ENCODE measurements around the gene HNRNPA0. TPM values are rescaled to one million over a fixed set of nuclear protein-coding genes. Genes with fewer than 3 reads are reported as not detected.

Gene HNRNPA0
- total and polyA plus RNA-seq, 2 of the 8 experiments (the other 6 are each of a cell fraction or from before 2014, with no cell fraction given), result 22.0 to 71.3 TPM

DNA sequence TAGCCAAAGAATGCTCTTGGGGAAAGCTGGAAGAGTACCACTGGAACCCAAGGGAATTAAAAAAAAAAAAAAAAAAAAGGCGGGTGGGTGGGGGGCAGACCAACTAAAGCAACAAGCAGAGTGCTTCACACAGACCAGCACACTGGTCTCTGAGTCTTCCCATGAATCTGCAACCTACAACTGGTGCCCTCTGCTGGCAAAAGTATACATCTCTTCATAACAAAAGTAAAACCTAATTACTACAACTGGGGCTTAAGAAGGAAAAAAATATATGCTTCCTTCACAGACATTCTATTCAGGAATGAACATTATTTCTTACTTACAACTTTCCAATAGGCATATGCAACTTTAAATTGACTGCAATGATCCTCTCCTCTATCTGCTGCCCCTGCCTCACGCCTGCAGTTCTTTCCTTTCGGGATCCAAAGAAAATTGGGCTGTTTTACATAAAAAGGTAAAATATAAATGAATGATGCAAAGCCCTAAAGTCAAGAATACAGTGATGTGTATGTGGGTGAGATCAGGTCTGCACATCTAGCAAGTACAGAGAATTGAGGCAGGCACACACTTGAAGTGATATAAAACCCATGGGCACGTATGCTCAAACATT lies 11.0 kb downstream of the HNRNPA0 start:
- Histone ChIP-seq H2BK12ac (ENCODE audit: low read depth, low read length) (no peak overlapping the region), H2BK5ac (ENCODE audit: low read depth, low read length) (no peak overlapping the region), H3K4ac (replicated peaks; ENCODE audit: insufficient read length, low read depth, low read length) (no peak overlapping the region), H3K27me3 (replicated peaks in 1 of 4; ENCODE audit: control insufficient read depth in 3 of 4, extremely low read depth in 1 of 4, insufficient read depth in 3 of 4, low read length in 3 of 4) (peaks cover 0 to 1% (median 0%) of the 10 kb centered on the region in 4 experiments; a peak in 1 of 7 replicates), H4K5ac (ENCODE audit: insufficient read length, low read depth, low read length) (no peak overlapping the region), H2BK20ac (ENCODE audit: low read length) (no peak overlapping the region), H2BK120ac (replicated peaks; ENCODE audit: low read depth, low read length) (no peak overlapping the region), H4K8ac (ENCODE audit: extremely low read depth, insufficient read depth, low read length) (no peak overlapping the region), H3K36me3 (ENCODE audit: control insufficient read depth in 2 of 4, insufficient read depth in 4 of 4, low read length in 3 of 4) (no peaks in the 10 kb centered on the region), H3K27ac (ENCODE audit: low read depth, low read length) (no peak overlapping the region), H3K79me1 (ENCODE audit: low read depth, low read length) (no peaks in the 10 kb centered on the region), H3K4me1 (replicated peaks in 1 of 4; ENCODE audit: control insufficient read depth in 3 of 4, insufficient read depth in 4 of 4, low read length in 3 of 4) (no peaks in the 10 kb centered on the region), H4K20me1 (replicated peaks in 1 of 2; ENCODE audit: control insufficient read depth in 1 of 2, insufficient read depth in 2 of 2, low read length in 2 of 2) (peaks cover 2 to 3% of the 10 kb centered on the region in 2 experiments), H2AK5ac (ENCODE audit: low read depth, low read length) (no peak overlapping the region), H3K23ac (ENCODE audit: insufficient read length) (no peak overlapping the region), H3K56ac (replicated peaks; ENCODE audit: insufficient read length, low read depth, low read length) (no peak overlapping the region), H3K79me2 (ENCODE audit: control insufficient read depth in 1 of 2, insufficient read depth in 2 of 2, low read length in 2 of 2) (no peaks in the 10 kb centered on the region), H3K9me3 (ENCODE audit: insufficient read depth in 2 of 2, low read depth in 1 of 2, low read length in 1 of 2) (no peaks in the 10 kb centered on the region), H4K91ac (replicated peaks; ENCODE audit: insufficient read length, low read length) (no peak overlapping the region), H3K23me2 (ENCODE audit: low read depth, low read length) (no peaks in the 10 kb centered on the region; the same call in 1 of the 2 replicates), H3K9ac (replicated peaks in 1 of 4; ENCODE audit: extremely low read depth in 1 of 4, low read depth in 3 of 4, low read length in 3 of 4) (no peak overlapping the region), H3K14ac (ENCODE audit: insufficient read length) (no peak overlapping the region), H3K4me2 (ENCODE audit: insufficient read depth in 1 of 2, low read depth in 2 of 2, low read length in 2 of 2) (no peak overlapping the region), H3K18ac (ENCODE audit: extremely low read depth, low read length) (no peak overlapping the region), H2AFZ (ENCODE audit: low read length) (no peak overlapping the region), H2BK15ac (ENCODE audit: low read length) (no peak overlapping the region), H3K4me3 (ENCODE audit: extremely low read depth in 1 of 4, insufficient read depth in 2 of 4, low read depth in 3 of 4, low read length in 4 of 4) (no peak overlapping the region)
- no peak for FAIRE-seq
- POLR2A ChIA-PET (ENCODE audit: partially characterized antibody), result interaction anchor here (0.6 to 2.9 kb wide), 2 partner anchors 11 to 91 kb away, joined by 4 to 27 read pairs; partner anchors contain the start of gene HNRNPA0
- no peak for TF ChIP-seq SIX5 (IDR thresholded peaks at IDR 0.05; ENCODE audit: low read depth, low read length)
- no peak for TF ChIP-seq BRCA1 (IDR thresholded peaks at IDR 0.05; ENCODE audit: low read depth, low read length)
- peak; percentile 25 to 70 (median 58) for TF ChIP-seq CTCF (IDR thresholded peaks at IDR 0.05; ENCODE audit: control extremely low read depth in 1 of 3, insufficient read depth in 1 of 3, low read depth in 1 of 3, low read length in 3 of 3)
- peak; percentile 66 to 69 for TF ChIP-seq RAD21 (IDR thresholded peaks at IDR 0.05 in 1 of 2, conservative IDR thresholded peaks at IDR 0.05 in 1 of 2; ENCODE audit: low read depth in 2 of 2, low read length in 2 of 2)
- TF ChIP-seq KDM4A (IDR thresholded peaks at IDR 0.05; ENCODE audit: low read depth, low read length, severe bottlenecking), result no peak
- TF ChIP-seq TEAD4 (IDR thresholded peaks at IDR 0.05; ENCODE audit: low read depth, low read length), result no peak
- 65% methylated on average over 4 of the region's 4 CpGs; no CpG with 5 or more reads in 1 of the 2 experiments for WGBS, 2 experiments (ENCODE audit: extremely low coverage in 1 of 2, insufficient coverage in 1 of 2, insufficient read length in 1 of 2, insufficient replicate concordance in 2 of 2, low coverage in 1 of 2, low lambda C conversion rate in 2 of 2, missing lambda C conversion rate in 1 of 2)
- CTCF ChIA-PET (ENCODE audit: partially characterized antibody), result interaction anchor here (0.6 to 7.8 kb wide), 36 partner anchors 8 to 1603 kb away, joined by 3 to 103 read pairs (median 5); no protein-coding TSS in a partner anchor
- peak in 1 of 2 experiments; percentile 49 for DNase-seq (ENCODE audit: low read depth in 1 of 2, low spot score in 2 of 2)

Data from H1 (cell line).